Vagina (tissue), 2 donors: ENCODE measurements around the gene SMC3.

ENCODE experiments used
- POLR2A ChIP-seq, 2 donors: fragments of 450-650 bp; IDR thresholded peaks; one replicate each; pipeline ENCODE4 v1.6.1; 2017; ENCODE audit warnings: antibody characterized with exemption in 2 of 2, mild to moderate bottlenecking in 2 of 2, moderate library complexity in 2 of 2
- POLR2AphosphoS5 ChIP-seq, 2 donors: sonication (generic); formaldehyde crosslinking; IDR thresholded peaks; one replicate each; pipeline ENCODE4 v1.9.0; 2017; ENCODE audit warnings: antibody characterized with exemption in 2 of 2, mild to moderate bottlenecking in 2 of 2, low read depth in 1 of 2; ENCODE audit not compliant: insufficient read depth in 1 of 2
- TF ChIP-seq, protein P1 (sequence below), 3 experiments: fragments of 450-650 bp in 2 of 3; fragments of 200-600 bp in 1 of 3; sonication (generic) in 1 of 3; IDR thresholded peaks; one replicate each; pipeline ENCODE4 v1.5.1; 2017 to 2019; ENCODE audit warnings: antibody characterized with exemption in 3 of 3, mild to moderate bottlenecking in 2 of 3, moderate library complexity in 2 of 3

DNA sequence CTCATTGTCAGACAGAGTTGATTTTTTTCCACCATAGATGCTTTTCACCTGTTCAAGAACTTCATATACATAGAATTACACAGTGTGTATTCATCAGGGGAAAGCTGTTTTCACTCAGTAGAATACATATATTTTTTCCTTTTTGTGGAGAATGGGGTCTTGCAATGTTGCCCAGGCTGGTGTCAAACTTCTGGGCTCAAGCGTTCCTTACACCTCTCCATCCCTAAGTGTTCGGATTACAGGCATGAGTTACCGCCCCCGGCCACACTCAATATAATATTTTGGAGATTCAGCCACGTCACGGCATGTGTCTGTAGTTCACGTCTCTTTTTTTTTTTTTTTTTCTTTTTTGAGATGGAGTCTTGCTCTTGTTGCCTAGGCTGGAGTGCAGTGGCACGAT, 7.5 kb upstream of the SMC3 start:
- TF ChIP-seq, protein P1, sequence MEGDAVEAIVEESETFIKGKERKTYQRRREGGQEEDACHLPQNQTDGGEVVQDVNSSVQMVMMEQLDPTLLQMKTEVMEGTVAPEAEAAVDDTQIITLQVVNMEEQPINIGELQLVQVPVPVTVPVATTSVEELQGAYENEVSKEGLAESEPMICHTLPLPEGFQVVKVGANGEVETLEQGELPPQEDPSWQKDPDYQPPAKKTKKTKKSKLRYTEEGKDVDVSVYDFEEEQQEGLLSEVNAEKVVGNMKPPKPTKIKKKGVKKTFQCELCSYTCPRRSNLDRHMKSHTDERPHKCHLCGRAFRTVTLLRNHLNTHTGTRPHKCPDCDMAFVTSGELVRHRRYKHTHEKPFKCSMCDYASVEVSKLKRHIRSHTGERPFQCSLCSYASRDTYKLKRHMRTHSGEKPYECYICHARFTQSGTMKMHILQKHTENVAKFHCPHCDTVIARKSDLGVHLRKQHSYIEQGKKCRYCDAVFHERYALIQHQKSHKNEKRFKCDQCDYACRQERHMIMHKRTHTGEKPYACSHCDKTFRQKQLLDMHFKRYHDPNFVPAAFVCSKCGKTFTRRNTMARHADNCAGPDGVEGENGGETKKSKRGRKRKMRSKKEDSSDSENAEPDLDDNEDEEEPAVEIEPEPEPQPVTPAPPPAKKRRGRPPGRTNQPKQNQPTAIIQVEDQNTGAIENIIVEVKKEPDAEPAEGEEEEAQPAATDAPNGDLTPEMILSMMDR (IDR thresholded peaks at IDR 0.05) = no peak
- TF ChIP-seq POLR2AphosphoS5 (IDR thresholded peaks at IDR 0.05; ENCODE audit: insufficient read depth in 1 of 2, low read depth in 1 of 2) = no peak
- no peak for TF ChIP-seq POLR2A (IDR thresholded peaks at IDR 0.05)
